GM23248 (cell line): Measurements from ENCODE around the gene INO80D. TPM values are rescaled to one million over a fixed set of nuclear protein-coding genes. Genes with fewer than 3 reads are reported as not detected.
A peak's percentile ranks its signal among the peaks of the same experiment; 100 is the strongest.
"Not testable (repeated sequence)": the region's sequence is repeated elsewhere in the genome, so short reads cannot be mapped to it uniquely, and the experiment has no call there.

Experiments
- DNase-seq: peaks from one replicate; pipeline ENCODE4 v3.0.0-alpha.2; 2015
- H2AFZ ChIP-seq: fragments of 200-600 bp; sonication (generic); 2 replicates; pipeline ENCODE4 v1.6.1; 2016; ENCODE audit warnings: antibody characterized with exemption
- H3F3A ChIP-seq: fragments of 200-600 bp; sonication (generic); 2 replicates; pipeline ENCODE4 v1.6.1; 2016; ENCODE audit warnings: mild to moderate bottlenecking, antibody characterized with exemption, mixed run types; ENCODE audit not compliant: insufficient read depth
- H3K27ac ChIP-seq: fragments of 200-600 bp; sonication (generic); 2 replicates; pipeline ENCODE4 v1.5.1; 2016; ENCODE audit warnings: mild to moderate bottlenecking
- H3K27me3 ChIP-seq: fragments of 200-600 bp; sonication (generic); replicated peaks from 2 replicates; pipeline ENCODE4 v1.6.1; 2016; ENCODE audit warnings: mild to moderate bottlenecking; ENCODE audit not compliant: insufficient read depth
- H3K36me3 ChIP-seq: fragments of 200-600 bp; sonication (generic); 2 replicates; pipeline ENCODE4 v1.6.1; 2016; ENCODE audit warnings: low read depth, mild to moderate bottlenecking
- H3K4me1 ChIP-seq: fragments of 200-600 bp; sonication (generic); 2 replicates; pipeline ENCODE4 v1.6.1; 2016; ENCODE audit warnings: mild to moderate bottlenecking; ENCODE audit not compliant: insufficient read depth
- H3K4me2 ChIP-seq: fragments of 200-600 bp; sonication (generic); one replicate; pipeline ENCODE4 v1.6.1; 2016; ENCODE audit warnings: mild to moderate bottlenecking; ENCODE audit not compliant: unreplicated experiment
- H3K4me3 ChIP-seq: fragments of 200-600 bp; sonication (generic); 2 replicates; pipeline ENCODE4 v1.5.1; 2016; ENCODE audit warnings: mild to moderate bottlenecking
- H3K79me2 ChIP-seq: fragments of 200-600 bp; sonication (generic); 2 replicates; pipeline ENCODE4 v1.6.1; 2016; ENCODE audit warnings: mild to moderate bottlenecking; ENCODE audit not compliant: insufficient read depth
- H3K9ac ChIP-seq: fragments of 200-600 bp; sonication (generic); 2 replicates; pipeline ENCODE4 v1.6.1; 2016; ENCODE audit warnings: mild to moderate bottlenecking
- H3K9me2 ChIP-seq: fragments of 200-600 bp; sonication (generic); 2 replicates; pipeline ENCODE4 v1.6.1; 2016; ENCODE audit warnings: mixed run types, mild to moderate bottlenecking, moderate library complexity; ENCODE audit not compliant: insufficient read depth
- H3K9me3 ChIP-seq: fragments of 200-600 bp; sonication (generic); one replicate; pipeline ENCODE4 v1.6.1; 2017; ENCODE audit warnings: low read depth
- H4K20me1 ChIP-seq: fragments of 200-600 bp; sonication (generic); 2 replicates; pipeline ENCODE4 v1.6.0; 2016; ENCODE audit not compliant: insufficient read depth
- EZH2 ChIP-seq: fragments of 200-600 bp; sonication (generic); IDR thresholded peaks from 2 replicates; pipeline ENCODE4 v1.6.1; 2018; ENCODE audit warnings: antibody characterized with exemption, mild to moderate bottlenecking; ENCODE audit not compliant: insufficient read depth, poor library complexity, severe bottlenecking
- EZH2phosphoT487 ChIP-seq: fragments of 200-600 bp; sonication (generic); IDR thresholded peaks from 2 replicates; pipeline ENCODE4 v1.6.1; 2018; ENCODE audit warnings: antibody characterized with exemption, moderate library complexity, mild to moderate bottlenecking, low read depth; ENCODE audit not compliant: insufficient read depth
- WGBS, 2 experiments: methylation state at CpG; one replicate each; pipeline ENCODE4 v1.1.6; 2015 to 2017; ENCODE audit warnings: low lambda C conversion rate in 2 of 2, low coverage in 1 of 2; ENCODE audit errors: missing lambda C conversion rate in 2 of 2; 5-methylcytosine and 5-hydroxymethylcytosine counted together
- in situ Hi-C: fragments of 300-500 bp; cut with MboI; formaldehyde crosslinking; loops from 2 replicates; pipeline ENCODE4 v1.15.0; 2020
- polyA plus RNA-seq: library from polyadenylated mRNA; unstranded; fragments of >200 nt; fragmentation: Nextera tagmentation; extraction: Ambion mirVana; gene quantifications from 2 replicates; pipeline ENCODE4 v1.2.1, GENCODE V29; 2016
- total RNA-seq: library from RNA; depleted of rRNA; stranded (reverse); fragments of >200 nt; shearing (Covaris generic); gene quantifications from 2 replicates; pipeline ENCODE4 v1.2.3, GENCODE V29; 2014

Gene INO80D
- total and polyA plus RNA-seq, 2 experiments from 2014 or later, result 3.4 to 4.8 TPM

- Histone ChIP-seq H3K4me1 (no peaks in the 10 kb centered on the region), H2AFZ (no peak overlapping the region), H3K9me3 (no peaks in the 10 kb centered on the region), H3K27ac (no peak overlapping the region), H3F3A (no peaks in the 10 kb centered on the region), H3K27me3 (no peaks in the 10 kb centered on the region), H3K4me3 (no peak overlapping the region), H4K20me1 (no peaks in the 10 kb centered on the region), H3K79me2 (no peaks in the 10 kb centered on the region; the same call in 1 of the 2 replicates), H3K9me2 (no peaks in the 10 kb centered on the region), H3K36me3 (peaks cover 30% of the 10 kb centered on the region), H3K9ac (no peak overlapping the region), H3K4me2 (no peak overlapping the region)
- WGBS, 2 experiments, result 100% methylated on average over 2 of the region's 2 CpGs
- no peak for TF ChIP-seq EZH2
- no peak for TF ChIP-seq EZH2phosphoT487
- in situ Hi-C loops, result no loop called here
- DNase-seq, result no peak
Measured at GRCh38 chr2:206020171-206020570, 65.8 kb downstream of the INO80D start.

- H3K27me3 ChIP-seq, result not testable (repeated sequence)
- 83 to 100% methylated on average over 1 to 2 of the region's 2 CpGs for WGBS, 2 experiments
Measured at GRCh38 chr2:206015746-206016145, 70.2 kb downstream of the INO80D start.

GRCh38 chr2:206011795-206012194, 74.2 kb downstream of the INO80D start:
- Histone ChIP-seq H3F3A (no peaks in the 10 kb centered on the region), H3K36me3 (peaks cover 11% of the 10 kb centered on the region; the same call in 1 of the 2 replicates), H4K20me1 (no peaks in the 10 kb centered on the region), H3K4me3 (no peak overlapping the region), H3K4me2 (no peak overlapping the region), H3K79me2 (no peaks in the 10 kb centered on the region), H3K9me3 (no peaks in the 10 kb centered on the region), H3K27me3 (no peaks in the 10 kb centered on the region), H3K4me1 (no peaks in the 10 kb centered on the region), H3K9me2 (no peaks in the 10 kb centered on the region), H3K27ac (no peak overlapping the region), H2AFZ (no peak overlapping the region), H3K9ac (no peak overlapping the region)
- no peak for TF ChIP-seq EZH2
- TF ChIP-seq EZH2phosphoT487, result no peak
- in situ Hi-C loops, result no loop called here
- DNase-seq, result peak; percentile 23
- WGBS, 2 experiments, result 98 to 100% methylated on average over 1 of the region's 1 CpG

More at GRCh38 chr2:206015746-206016145, 70.2 kb downstream of the INO80D start:
- H3K4me3 ChIP-seq, H3K79me2 ChIP-seq, H2AFZ ChIP-seq, H3K27ac ChIP-seq, DNase-seq, H4K20me1 ChIP-seq, H3K9me2 ChIP-seq, H3F3A ChIP-seq, H3K9me3 ChIP-seq, H3K4me2 ChIP-seq, H3K9ac ChIP-seq, H3K4me1 ChIP-seq, in situ Hi-C loops: not testable (repeated sequence)
- peaks cover 30% of the 10 kb centered on the region for H3K36me3 ChIP-seq

- Histone ChIP-seq H3K36me3 (peaks cover 11% of the 10 kb centered on the region; the same call in 1 of the 2 replicates), H3K9me3 (no peaks in the 10 kb centered on the region), H3K4me3 (no peak overlapping the region), H3F3A (no peaks in the 10 kb centered on the region), H4K20me1 (no peaks in the 10 kb centered on the region), H3K4me1 (no peaks in the 10 kb centered on the region), H3K27me3 (no peaks in the 10 kb centered on the region), H3K79me2 (no peaks in the 10 kb centered on the region), H3K27ac (no peak overlapping the region), H3K4me2 (no peak overlapping the region), H3K9me2 (no peaks in the 10 kb centered on the region), H2AFZ (no peak overlapping the region), H3K9ac (no peak overlapping the region)
- DNase-seq, result no peak
- in situ Hi-C loops, result no loop called here
- TF ChIP-seq EZH2phosphoT487, result no peak
- no peak for TF ChIP-seq EZH2
- WGBS, 2 experiments, result 93 to 95% methylated on average over 4 of the region's 4 CpGs
Measured at GRCh38 chr2:206011018-206011614, 74.9 kb downstream of the INO80D start.
